ENCODE measurements around the gene CDKN2B. TPM values are rescaled to one million over a fixed set of nuclear protein-coding genes. Genes with fewer than 3 reads are reported as not detected.

The CDKN2B gene
- total RNA-seq, 1 experiment from 2014 or later = 30.4 TPM

DNA sequence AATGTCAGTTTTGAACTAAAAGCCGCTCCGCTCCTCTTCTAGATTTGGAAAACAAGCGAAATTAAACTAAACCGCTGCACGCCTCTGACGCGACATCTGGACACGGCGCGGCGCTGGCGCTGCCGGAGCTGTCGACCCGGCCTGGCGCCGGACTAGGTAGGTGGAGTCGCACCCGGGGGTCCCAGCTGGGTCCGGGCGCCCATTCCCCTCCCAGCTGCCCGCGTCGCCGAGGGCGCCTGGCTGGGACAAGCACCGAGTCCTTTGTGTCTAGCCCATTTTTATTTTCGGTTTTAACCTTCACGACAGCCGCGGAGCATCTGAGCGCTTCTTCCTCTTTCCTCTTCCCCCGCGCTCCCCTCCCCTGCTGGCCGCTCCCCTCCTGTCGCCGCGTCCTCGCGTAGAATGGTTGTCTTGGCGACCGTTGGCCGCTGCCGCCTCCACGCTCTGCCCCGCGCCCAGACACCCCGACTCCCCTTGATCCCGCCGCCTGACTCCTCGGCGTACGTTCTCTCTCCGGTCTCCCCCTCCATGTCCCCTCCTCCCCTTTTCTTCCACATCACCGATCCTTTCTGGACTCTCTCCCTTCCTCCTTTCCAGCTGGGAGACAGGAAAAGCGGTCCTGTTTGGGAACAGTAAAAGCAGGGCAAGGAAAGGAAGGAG lies 14.0 kb downstream of the CDKN2B start:
- Mint-ChIP-seq H3K27me3 (ENCODE audit: unreplicated experiment) (no peaks in the 10 kb centered on the region), H3K27ac (ENCODE audit: unreplicated experiment) (peak overlapping the region; percentile 97), H3K36me3 (ENCODE audit: insufficient read depth, unreplicated experiment) (peaks cover 52% of the 10 kb centered on the region), H3K4me1 (ENCODE audit: low read depth, unreplicated experiment) (peaks cover 15% of the 10 kb centered on the region), H3K4me3 (ENCODE audit: low read depth, unreplicated experiment) (peak overlapping the region; percentile 94), H3K9me3 (ENCODE audit: low read depth, unreplicated experiment) (no peaks in the 10 kb centered on the region)
- BruUV-seq (replicated peaks) = TSS peak; percentile 42
- DNase-seq = peak; percentile 72
- intact Hi-C loops (cut with micrococcal nuclease; ENCODE audit: unreplicated experiment) = no loop called here
- TF ChIP-seq, protein P1, sequence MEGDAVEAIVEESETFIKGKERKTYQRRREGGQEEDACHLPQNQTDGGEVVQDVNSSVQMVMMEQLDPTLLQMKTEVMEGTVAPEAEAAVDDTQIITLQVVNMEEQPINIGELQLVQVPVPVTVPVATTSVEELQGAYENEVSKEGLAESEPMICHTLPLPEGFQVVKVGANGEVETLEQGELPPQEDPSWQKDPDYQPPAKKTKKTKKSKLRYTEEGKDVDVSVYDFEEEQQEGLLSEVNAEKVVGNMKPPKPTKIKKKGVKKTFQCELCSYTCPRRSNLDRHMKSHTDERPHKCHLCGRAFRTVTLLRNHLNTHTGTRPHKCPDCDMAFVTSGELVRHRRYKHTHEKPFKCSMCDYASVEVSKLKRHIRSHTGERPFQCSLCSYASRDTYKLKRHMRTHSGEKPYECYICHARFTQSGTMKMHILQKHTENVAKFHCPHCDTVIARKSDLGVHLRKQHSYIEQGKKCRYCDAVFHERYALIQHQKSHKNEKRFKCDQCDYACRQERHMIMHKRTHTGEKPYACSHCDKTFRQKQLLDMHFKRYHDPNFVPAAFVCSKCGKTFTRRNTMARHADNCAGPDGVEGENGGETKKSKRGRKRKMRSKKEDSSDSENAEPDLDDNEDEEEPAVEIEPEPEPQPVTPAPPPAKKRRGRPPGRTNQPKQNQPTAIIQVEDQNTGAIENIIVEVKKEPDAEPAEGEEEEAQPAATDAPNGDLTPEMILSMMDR (IDR thresholded peaks at IDR 0.05; ENCODE audit: unreplicated experiment) = no peak
- CTCF ChIA-PET = interaction anchor here (0.6 to 3.5 kb wide), 4 partner anchors 11 to 193 kb away, joined by 3 to 11 read pairs (median 3); partner anchors contain the start of gene CDKN2B

DNA sequence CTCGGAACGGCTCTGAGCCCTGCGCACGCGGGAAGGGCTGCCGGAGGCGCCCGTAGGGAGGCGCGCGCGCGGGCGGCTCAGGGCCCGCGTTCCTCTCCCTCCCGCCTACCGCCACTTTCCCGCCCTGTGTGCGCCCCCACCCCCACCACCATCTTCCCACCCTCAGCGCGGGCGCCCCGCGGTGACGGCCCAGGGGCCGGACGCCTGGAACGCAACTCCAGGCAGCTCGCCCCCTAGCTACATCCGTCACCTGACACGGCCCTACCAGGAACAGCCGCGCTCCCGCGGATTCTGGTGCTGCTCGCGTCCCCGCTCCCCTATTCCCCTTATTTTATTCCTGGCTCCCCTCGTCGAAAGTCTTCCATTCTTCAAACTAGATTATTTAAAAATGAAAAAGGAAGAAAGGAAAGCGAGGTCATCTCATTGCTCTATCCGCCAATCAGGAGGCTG lies 14.5 kb downstream of the CDKN2B start, which contains the start of gene CDKN2B-AS1:
CDKN2B-AS1 (plus strand) TSS at position 236 of the 450 bp plus-strand sequence.
- TF ChIP-seq, protein P1 (IDR thresholded peaks at IDR 0.05; ENCODE audit: unreplicated experiment) = no peak
- CTCF ChIA-PET = interaction anchor here (0.6 to 3.5 kb wide), 6 partner anchors 11 to 193 kb away, joined by 3 to 11 read pairs (median 3); partner anchors contain the start of gene CDKN2B
- intact Hi-C loops (cut with micrococcal nuclease; ENCODE audit: unreplicated experiment) = loop anchor here (5.0 kb wide), 2 partner anchors 322 to 432 kb away; no protein-coding TSS in a partner anchor
- H3K4me3 Mint-ChIP-seq (ENCODE audit: low read depth, unreplicated experiment) = peak within 1 kb of the TSS; percentile 94
- no peaks in the 10 kb centered on the region for H3K9me3 Mint-ChIP-seq (ENCODE audit: low read depth, unreplicated experiment)
- H3K27ac Mint-ChIP-seq (ENCODE audit: unreplicated experiment) = peak within 1 kb of the TSS; percentile 97
- no peaks in the 10 kb centered on the region for H3K27me3 Mint-ChIP-seq (ENCODE audit: unreplicated experiment)
- peaks cover 57% of the 10 kb centered on the region for H3K36me3 Mint-ChIP-seq (ENCODE audit: insufficient read depth, unreplicated experiment)
- H3K4me1 Mint-ChIP-seq (ENCODE audit: low read depth, unreplicated experiment) = peaks cover 15% of the 10 kb centered on the region
- BruUV-seq (replicated peaks) = no TSS peak
- DNase-seq = peak; percentile 82

DNA sequence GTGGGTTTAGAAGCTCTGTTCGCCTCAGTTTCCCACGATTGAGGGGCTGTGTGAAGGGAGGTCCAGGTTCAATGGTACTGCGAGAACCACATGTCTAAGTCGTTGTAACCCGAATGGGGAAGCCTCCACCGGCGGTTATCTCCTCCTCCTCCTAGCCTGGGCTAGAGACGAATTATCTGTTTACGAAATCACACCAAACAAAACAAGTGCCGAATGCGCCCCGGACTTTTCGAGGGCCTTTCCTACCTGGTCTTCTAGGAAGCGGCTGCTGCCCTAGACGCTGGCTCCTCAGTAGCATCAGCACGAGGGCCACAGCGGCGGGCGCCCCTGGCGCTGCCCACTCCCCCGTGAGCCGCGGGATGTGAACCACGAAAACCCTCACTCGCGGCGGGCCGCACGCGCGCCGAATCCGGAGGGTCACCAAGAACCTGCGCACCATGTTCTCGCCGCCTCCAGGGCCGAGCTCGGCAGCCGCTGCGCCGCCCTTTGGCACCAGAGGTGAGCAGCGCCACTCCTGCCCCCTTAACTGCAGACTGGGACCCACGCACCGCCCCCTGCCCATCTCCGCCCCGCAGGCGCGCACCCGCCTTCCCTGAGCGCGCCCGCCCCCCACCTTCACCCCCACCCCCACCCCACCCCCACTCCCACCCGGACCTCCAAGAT lies 15.1 kb downstream of the CDKN2B start, which contains the start of gene CDKN2A:
CDKN2A (minus strand) TSS at position 500 of the 663 bp plus-strand sequence.
- H3K4me1 Mint-ChIP-seq (ENCODE audit: low read depth, unreplicated experiment) = peaks cover 15% of the 10 kb centered on the region
- intact Hi-C loops (cut with micrococcal nuclease; ENCODE audit: unreplicated experiment) = loop anchor here (5.0 kb wide), 2 partner anchors 322 to 432 kb away; no protein-coding TSS in a partner anchor
- H3K27ac Mint-ChIP-seq (ENCODE audit: unreplicated experiment) = peak within 1 kb of the TSS; percentile 97
- peak within 1 kb of the TSS; percentile 94 for H3K4me3 Mint-ChIP-seq (ENCODE audit: low read depth, unreplicated experiment)
- peaks cover 63% of the 10 kb centered on the region for H3K36me3 Mint-ChIP-seq (ENCODE audit: insufficient read depth, unreplicated experiment)
- H3K9me3 Mint-ChIP-seq (ENCODE audit: low read depth, unreplicated experiment) = no peaks in the 10 kb centered on the region
- CTCF ChIA-PET = interaction anchor here (0.7 to 3.5 kb wide), 3 partner anchors 14 to 185 kb away, joined by 3 to 11 read pairs (median 4); partner anchors contain the start of gene CDKN2B
- peak; percentile 77 for DNase-seq
- no TSS peak for BruUV-seq (replicated peaks)
- H3K27me3 Mint-ChIP-seq (ENCODE audit: unreplicated experiment) = no peaks in the 10 kb centered on the region
- TF ChIP-seq, protein P1 (IDR thresholded peaks at IDR 0.05; ENCODE audit: unreplicated experiment) = no peak

DNA sequence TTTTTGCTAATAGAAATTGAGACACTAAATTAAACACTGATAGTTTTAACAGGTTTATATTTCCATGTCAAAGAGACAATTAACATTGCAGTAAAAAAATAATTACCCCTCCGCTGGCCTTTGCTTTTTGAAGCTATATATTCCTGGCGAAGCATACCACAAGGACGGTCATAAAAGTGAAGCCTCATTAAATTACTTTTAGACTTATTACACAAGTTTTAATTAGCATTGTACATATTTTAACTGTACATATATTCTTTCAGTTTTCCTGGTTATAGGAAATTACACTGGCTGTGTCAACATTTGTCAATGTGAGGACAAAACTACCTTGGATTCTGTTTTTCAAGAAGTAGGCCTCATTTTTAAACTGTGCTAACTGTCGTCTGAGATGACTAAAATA lies 16.1 kb downstream of the CDKN2B start:
- no TSS peak for BruUV-seq (replicated peaks)
- Mint-ChIP-seq H3K27me3 (ENCODE audit: unreplicated experiment) (no peaks in the 10 kb centered on the region), H3K4me3 (ENCODE audit: low read depth, unreplicated experiment) (peak overlapping the region; percentile 94), H3K27ac (ENCODE audit: unreplicated experiment) (peak overlapping the region; percentile 97), H3K9me3 (ENCODE audit: low read depth, unreplicated experiment) (no peaks in the 10 kb centered on the region), H3K36me3 (ENCODE audit: insufficient read depth, unreplicated experiment) (peaks cover 73% of the 10 kb centered on the region), H3K4me1 (ENCODE audit: low read depth, unreplicated experiment) (peaks cover 15% of the 10 kb centered on the region)
- CTCF ChIA-PET = no interaction called here
- TF ChIP-seq, protein P1 (IDR thresholded peaks at IDR 0.05; ENCODE audit: unreplicated experiment) = no peak
- intact Hi-C loops (cut with micrococcal nuclease; ENCODE audit: unreplicated experiment) = loop anchor here (5.0 kb wide), 2 partner anchors 321 to 431 kb away; no protein-coding TSS in a partner anchor
- no peak for DNase-seq
